AG20443 (cell line): Measurements from ENCODE around the gene CARD10.

Experiments
- DNase-seq: peaks from one replicate; pipeline ENCODE4 v3.0.0; 2012; ENCODE audit warnings: low spot score, mixed read lengths

Gene CARD10

DNA sequence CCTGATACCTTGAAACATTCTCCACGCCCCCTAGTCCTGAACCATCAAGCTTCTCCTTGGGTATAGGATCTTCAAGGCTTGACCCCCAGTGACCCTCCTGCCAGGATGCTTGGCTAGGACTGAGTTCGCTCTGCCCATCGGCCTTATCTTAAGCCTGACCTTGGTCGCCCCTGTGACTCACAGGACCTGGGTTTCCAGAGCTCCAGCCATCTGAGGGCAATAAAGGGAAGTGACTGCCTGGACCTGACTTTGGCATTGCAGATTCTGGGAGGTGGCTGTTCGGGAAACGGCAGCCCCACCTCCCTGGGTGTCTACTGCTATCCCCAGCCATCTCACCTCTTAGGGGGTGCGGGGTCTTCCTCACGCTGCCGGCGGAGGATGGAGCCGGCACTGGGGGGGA is 15.4 kb downstream of the CARD10 start:
- DNase-seq = no peak

DNA sequence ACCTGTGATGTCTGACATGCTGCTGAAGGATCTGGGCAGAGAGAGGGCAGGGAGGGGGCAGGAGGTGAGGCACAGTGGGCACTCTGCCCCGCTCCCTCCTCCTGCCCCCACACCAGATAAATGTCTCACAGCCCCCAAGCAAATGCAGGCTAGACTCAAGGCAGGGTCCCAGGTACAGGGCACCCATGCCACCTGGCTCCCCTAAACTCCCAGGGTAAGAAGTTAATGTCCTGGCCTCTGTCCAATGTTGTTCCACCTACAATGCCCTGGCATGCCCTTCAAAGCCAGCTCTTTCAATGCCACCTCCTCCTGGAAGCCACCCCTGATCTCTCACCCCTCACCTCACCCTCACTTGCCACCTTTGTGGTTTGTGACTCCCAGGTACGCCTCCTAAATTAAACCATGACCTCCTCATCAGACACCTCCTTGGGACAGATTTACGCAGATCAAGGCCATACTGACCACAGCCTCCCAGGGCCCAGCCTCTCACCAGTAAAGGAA is 16.0 kb downstream of the CARD10 start:
- no peak for DNase-seq

DNA sequence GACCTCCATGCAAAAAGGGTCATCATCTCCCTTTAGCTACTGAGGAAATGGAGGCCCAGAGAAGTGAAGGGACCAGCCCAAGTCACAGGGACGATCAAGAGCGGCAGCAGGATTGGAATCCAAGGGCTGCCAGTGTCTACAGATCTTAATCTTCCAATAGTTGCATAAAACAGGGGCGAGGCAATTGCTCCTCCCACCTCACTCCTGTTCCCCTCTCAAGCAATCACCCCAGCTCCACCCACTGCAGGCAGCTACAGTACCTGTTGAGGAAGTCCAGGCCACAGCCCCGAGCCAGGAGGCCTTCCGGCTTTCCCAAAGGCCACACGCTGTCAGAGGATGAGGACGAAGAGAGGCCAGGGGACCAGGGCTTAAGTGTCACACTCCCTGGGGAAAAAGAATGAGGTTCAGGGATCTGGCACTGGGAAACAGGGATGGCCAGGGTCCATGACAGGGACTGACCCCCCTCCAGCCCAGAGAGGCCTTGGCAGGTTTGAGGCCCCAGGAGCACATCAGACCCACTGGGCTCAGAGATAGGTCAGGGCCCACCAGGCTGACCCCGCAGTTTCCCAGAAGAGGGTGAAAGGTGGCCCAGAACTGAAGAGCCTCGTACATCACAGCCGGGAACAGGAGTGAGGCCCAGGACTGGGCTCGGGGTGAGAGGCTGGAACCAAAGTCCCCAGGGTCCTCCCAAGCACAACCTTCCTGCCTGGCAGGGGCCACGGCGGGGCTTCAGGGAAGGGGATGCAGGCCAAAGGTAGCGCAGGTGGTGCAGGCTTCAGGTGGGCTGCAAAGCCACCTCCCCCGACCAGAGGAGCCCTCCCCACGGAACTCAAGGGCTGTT is 16.7 kb downstream of the CARD10 start:
- no peak for DNase-seq

DNA sequence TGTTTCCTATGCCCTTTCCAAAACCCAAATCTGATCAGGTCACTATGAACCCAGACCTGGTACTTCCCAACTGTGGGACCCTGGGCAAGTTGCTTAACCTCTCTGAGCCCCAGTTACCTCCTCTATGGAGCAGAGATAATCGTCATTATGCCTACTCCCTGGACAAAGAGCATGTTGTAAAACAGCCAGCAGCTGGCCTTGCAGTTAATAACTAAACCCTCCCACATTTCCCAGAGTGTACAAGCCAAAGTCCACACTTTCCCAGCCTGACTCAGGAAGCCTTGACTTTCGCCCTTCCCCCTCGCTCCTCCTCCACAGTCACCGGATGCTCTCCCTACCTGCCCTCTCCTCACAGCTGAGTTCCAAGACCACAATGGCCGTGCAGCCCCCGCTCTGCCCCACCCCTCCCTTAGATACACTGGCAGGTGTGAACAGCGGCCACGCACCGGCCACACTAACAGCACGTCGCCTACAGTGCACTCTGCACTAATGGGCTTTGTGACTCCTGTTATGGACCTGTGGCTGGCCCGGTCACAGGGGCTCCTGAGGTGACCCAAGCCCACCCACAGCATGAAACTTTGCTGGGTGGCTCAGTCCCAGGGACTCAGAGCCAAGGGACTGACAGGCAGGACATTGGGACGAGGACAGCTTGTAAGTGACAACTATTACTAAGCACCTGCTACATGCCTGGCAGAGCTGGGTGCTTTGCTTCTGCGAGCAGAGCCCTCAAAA is 17.4 kb downstream of the CARD10 start:
- peak; percentile 85 for DNase-seq

DNA sequence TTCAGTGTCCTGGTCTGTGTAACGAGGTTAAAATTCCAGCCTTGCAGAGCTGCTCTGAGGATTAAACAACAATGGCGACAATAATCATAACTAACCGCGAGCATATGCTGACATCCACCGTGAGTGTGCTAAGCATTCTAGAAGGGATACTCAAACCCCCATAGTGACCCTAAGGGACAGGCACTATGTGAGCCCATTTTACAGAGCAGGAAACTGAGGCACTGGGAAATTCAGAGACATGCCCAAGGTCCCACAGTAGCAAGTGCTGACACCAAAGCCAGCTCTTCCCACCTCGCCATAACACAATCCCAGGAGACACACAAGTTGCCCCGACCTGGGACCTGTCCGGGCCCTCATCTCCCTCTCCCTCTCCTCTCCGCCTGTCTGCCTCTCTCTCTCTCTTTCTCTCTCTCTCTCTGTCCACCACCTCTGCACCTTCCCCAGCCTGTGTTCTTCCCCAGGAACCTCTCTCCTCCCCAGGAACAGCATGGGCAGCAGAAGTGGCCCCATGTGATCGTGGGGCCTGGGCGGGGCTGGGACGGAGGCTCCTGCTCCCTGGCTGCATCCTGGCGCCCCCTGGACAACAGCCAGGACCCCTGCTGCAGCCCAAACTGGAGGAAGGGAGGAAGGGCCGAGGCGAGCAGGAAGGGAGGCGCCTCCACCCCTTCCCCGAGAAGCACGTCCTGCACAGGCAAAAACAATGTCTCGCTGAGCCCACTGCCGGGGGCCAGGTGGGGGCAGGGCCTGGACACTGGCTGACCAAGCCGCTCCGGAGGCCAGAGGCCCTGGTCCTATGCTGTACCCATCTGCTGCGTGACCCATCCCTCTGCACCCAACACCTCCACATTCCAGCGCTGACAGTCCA is 18.2 kb downstream of the CARD10 start:
- DNase-seq = no peak

DNA sequence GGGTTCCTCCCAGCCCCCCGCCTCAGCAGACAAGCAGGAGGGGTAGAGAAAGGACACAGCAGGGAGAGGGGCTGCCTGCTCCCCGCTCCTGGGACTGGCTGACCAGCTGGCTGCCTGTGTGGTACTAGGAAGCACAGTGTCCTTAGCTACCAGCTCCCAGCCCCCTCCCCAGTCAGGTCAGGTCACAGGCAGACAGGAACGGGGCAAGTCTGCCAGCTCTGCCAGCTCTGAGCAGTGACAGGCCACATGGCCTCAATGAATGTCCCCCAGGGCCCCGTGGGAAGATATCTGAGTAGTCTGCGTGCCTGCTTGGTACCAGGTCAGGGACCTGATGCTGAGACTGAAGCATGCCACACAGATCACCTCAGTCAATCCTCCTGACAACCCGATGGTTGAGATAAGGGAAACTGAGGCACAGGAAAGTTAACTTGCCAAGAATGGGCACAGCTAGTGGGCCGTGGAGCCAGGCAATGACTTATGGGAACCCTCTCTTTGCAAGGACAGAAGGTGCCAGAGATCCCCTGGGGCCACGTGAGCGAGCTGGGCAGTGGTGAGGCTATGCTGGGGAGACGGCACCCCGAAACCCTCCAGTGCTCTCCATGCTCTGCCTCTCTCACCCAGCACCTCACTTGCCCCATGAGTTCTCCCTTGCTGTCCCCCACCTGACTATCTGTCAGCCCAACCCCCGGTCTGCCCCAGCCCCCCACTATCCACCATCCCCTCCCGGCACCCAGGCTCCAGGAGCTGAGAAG is 19.2 kb downstream of the CARD10 start:
- no peak for DNase-seq

DNA sequence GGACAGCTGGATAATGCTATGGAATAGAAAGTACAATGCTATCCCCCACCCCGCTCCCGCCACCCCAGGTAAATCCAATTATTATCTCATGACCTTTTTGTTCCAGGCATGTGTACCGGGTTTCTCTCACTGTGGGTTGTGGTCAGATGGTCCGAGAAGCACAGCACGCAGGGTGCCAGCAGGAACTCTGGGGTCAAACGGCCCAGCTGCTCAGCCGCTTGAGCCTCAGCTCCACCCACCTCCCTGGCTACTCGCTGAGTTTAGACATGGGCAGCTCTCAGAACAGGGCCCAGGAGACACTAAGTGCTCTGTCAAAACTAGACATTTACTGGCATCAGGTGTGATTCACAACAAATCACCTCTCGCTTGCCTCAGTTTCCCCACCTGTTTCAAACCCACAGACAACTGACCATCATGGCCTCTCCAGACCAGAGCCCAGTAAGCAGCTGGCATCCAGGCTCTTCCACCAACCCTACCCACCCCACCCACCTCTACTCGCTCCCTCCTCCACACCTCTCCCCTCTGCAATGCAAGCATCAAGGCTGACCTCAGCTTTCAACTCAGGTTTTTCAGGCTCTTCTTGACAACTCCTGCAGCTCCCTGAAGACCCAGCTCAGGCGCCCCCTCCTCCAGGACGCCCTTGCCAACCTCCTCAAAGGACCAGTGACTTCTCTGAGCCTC is 20.0 kb downstream of the CARD10 start:
- no peak for DNase-seq

DNA sequence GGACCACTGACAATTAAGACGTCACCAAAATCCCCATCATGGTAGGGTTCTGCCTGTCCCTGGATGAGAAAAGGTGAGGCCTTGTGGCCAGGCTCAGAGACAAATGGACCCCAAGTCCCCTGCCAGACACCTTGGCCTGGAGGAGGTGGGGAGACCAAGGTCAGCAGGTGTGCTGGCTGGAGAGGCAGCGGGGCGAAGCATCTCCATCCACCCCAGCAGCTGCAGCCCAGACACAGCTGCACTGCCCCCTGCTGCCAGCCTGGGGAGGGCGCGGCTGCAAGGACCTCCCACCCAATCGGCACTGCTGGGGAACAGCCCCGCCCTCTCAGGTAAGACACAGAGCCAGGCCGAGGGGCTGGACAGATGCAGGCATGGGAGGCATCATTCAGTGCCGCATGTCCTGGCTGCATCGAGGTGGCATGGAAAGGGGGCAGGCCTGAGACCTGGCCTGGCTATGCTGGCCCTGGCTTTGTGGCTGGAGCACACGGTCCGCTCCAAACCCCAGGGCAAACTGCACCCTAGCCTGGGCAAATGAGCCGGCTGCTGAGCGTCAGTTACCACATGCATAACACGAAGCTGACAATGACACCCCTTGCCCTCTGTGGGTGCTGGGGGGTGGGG is 20.8 kb downstream of the CARD10 start:
- no peak for DNase-seq

DNA sequence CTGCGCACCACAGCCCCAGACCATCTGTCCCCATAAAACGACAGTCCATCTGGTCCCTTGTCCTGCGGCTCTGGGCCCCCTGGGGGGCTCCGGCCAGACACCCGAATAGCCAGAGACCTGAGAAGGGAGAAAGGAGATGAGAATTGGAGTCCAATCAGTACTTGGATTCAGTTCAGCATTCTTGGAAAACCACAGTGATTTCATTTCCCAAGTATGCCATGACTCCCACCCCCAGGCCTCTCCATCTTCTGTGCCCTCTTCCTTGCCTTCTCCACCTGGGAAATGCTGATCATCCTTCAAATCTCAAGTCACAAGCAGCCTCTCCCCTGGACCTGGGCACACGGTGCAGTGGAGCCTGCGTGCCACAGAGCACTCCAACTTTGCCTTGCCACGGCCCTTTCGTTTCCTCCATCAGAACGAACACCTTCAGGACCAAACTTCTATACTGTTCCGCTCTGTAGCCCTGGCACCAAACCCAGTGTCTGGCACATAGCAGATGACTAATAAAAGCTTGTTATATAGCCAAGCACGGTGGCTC is 22.1 kb downstream of the CARD10 start:
- DNase-seq = peak; percentile 89

DNA sequence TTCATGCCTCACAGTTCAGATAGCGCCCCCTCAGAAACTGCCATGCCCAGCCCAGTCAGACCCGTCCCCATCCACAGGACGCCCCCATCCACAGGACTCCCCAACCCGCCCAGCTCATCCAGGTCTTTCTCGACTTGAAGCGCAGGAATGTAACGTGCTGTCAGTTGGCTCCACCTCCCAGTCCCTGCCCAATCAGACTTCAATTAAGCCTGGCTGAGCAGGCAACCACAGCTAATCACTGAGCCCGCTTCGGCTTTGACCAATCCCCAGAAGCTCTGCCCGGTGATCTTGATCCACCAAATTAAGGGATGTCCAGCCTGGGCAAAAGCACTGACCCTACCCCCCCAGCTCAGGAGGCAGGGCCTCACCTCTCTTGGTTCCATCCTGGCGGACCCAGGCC is 22.6 kb downstream of the CARD10 start:
- DNase-seq = peak; percentile 74

DNA sequence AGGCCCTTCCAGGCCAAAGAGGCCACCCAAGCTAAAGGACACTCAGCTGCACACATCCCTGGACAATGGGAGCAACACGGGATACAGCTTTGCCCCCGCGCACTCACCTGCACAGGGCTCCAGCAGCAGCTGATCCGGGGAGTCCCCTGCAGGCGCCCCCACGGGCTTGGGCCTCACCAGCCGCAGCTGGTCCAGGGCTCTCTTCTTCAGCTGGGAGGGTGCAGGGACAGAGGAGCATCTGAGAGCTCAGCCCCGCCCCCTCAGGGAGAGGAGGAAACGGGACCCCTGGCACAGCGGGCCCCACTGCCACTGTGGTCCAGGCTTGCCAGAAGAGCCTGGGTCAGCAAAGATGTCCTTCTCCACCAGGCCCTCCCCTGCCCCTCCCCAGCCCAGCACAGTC is 25.2 kb downstream of the CARD10 start:
- DNase-seq = no peak

DNA sequence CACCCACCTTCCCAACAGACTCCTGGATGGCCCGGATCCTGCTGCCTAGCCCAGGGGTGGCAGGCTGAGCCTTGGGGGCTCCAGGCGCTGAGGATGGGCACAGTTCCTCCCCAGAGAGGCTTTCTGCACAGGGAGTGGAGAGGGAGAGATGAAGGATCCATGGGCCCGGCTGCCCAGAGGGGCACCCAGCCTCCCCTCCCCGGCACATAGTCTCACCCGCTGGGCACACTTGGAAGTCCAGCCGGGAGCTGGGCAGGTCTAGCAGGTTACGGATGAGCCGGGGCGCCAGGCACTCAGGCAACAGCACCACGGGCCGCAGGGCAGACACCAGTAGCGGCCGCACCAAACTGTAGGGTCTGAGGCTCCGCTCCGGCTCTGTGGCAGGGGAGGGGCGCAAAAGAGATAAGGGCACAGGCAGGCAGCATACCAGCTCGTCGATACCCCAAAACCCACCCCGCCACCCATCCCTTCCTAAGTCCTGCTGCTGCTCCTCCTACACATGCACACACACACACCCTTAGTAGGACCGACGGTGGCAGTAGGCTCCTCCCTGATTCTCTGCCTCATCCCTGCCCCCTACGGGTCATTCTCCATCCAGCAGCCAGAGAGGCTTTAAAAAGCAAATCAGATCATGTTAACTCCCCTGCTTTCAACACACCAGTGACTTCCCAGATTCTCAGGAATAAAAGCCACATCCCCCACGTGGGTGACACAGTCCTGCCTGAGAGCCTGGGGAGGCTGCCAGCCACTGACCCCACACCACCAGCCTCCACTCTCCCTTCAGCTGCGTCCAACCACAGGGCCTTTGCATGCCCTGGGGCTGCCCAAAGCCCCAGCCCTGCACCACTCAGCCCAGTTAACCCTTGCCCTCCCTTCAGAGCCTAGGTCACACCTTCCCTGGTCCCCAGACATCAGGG is 26.5 kb downstream of the CARD10 start:
- DNase-seq = peak; percentile 73

DNA sequence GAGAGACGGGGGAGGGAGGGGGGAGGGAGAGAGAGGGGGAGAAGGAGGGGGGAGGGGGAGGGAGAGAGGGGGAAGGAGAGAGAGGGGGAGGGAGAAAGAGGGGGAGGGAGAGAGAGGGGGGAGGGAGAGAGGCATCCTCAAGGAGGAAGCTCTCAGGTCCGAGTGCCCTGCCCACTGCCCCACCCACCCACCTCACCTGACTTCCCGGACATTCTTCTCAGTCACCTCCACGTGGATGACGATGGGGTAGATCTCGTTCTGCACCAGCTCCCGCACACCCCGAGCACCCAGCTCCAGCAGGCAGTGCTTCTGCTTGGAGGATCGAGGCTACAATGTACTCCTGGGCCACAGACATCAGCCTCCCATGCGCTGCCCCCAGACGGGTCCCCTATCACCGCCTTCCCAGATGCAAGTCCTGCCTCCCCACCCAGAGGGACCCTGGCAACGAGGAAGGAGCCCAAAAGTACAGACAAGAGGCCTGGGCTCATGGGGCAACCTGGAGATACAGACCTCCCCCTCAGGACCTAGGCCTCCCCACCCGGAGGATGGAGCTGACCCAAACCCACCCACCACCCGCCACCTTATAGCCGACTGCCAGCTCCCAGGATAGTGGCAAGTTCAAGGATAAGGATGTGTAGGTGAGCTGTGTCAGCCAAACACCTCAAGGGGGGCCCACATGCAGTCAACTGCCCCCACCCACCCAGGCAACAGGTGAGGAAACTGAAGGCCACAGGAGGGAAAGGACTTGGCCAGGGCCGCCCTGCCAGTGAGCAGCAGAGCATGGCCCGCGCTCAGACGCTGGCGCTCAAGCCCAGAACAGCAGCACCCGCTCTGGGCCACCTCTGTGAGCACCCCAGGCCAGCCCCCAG is 27.4 kb downstream of the CARD10 start:
- no peak for DNase-seq

DNA sequence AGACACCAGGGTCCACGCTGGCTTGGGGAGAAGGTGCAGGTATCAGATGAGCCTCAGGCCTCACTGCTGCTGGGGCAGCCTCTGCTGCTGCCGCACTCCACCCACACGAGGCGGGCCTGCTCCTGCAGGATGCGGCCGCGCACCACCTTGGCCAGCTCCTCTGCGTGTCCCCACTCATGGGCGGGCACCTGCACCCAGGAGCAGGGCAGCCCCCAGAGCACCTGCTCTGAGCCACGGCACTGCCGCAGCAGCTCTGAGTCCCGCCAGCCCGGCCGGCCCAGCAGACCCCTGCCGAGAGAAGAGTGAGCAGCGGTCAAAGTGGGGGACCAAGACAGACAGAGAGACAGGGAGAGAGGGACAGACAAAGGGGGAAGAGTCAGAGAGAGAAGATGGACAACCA is 28.1 kb downstream of the CARD10 start:
- DNase-seq = no peak

DNA sequence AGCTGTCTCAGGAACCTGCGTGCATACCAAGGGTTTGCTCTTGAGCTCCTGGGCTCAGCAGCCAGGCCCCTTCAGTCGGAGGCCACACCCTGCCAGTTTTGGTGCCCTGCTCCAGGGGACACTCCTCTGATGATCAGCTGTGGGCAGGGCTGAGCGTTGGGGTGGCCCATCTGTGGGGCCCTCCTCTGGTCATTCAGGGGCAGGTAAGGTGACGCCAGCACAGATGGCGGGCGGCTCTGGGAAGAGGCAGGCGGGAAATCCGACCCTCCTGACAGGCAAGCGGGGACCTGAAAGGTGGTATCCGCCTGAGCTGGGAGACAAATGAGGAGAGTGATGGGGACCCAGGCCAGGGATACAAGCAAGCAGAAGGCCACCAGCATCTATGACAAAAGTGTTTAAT is 29.2 kb downstream of the CARD10 start:
- DNase-seq = no peak

DNA sequence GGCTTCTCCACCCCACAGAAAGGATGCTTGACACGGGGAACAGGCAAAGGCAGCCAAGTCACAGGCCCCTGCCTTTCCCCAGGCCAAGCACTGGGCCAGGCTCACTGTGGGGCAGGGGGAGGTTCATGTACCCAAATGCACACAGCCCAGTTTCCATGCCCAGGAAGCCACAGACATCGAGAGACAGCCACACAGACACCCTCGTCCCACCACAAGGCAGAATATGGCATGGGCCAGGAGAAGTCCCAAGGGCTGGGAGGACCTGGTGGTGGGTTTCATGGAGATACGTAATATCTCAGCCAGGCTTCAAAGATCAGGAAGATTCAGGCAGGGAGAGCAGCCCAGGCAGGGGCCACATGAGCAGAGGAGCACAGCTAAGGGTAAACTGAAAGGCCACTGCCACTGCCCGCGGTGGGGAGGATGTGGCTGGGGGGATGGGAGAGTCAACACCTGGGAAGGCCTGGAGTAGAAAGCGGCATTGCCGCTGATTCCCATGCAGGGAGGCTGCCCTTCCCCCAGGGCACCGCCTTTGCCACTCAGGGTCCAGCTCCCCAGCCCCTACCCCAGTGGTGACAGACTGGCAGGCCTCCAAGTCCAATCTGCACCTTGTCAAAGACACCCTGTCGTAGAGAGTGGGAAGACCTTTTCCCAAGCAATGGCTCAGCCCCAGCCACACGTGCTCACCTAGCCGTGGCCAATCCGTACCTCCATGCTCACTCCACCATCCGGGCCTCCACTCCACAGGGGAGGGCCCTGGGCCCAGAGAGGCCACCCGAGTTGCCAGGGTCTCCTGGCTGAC is 30.7 kb downstream of the CARD10 start:
- no peak for DNase-seq

DNA sequence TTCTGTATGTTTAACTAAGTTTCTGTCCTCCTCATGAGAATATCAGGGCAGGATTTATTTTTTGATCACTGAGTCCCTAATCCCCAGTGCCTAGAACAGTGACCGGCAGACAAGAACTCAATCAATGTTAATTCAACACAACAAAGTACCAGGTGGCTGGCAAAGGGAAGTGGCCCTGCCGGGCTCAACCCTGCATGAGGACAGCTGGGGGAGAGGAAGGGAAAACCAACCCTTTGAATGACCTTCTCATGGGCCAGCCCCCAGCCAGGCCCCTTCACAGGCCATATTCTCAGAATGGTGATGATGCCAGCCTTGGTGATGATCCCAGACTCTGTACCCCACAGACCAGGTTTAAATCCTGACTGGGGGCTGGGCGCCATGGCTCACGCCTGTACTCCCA is 31.6 kb downstream of the CARD10 start:
- no peak for DNase-seq
